ENCODE data around the gene CNPY4.
A peak's percentile ranks its signal among the peaks of the same experiment; 100 is the strongest.

Gene CNPY4

GRCh38 chr7:100119072-100119969, at the start of gene CNPY4, which contains the start of gene TAF6:
CNPY4 (plus strand) TSS chr7:100119634; CDS start chr7:100119745, 111 bp downstream.
TAF6 (minus strand) TSS chr7:100119358; CDS start chr7:100114209, 5,149 bp downstream.
- DNase-seq, result peak; percentile 97

- no peak for DNase-seq
These were observed 49.4 kb upstream of the CNPY4 start for GRCh38 chr7:100069991-100070390.

DNA sequence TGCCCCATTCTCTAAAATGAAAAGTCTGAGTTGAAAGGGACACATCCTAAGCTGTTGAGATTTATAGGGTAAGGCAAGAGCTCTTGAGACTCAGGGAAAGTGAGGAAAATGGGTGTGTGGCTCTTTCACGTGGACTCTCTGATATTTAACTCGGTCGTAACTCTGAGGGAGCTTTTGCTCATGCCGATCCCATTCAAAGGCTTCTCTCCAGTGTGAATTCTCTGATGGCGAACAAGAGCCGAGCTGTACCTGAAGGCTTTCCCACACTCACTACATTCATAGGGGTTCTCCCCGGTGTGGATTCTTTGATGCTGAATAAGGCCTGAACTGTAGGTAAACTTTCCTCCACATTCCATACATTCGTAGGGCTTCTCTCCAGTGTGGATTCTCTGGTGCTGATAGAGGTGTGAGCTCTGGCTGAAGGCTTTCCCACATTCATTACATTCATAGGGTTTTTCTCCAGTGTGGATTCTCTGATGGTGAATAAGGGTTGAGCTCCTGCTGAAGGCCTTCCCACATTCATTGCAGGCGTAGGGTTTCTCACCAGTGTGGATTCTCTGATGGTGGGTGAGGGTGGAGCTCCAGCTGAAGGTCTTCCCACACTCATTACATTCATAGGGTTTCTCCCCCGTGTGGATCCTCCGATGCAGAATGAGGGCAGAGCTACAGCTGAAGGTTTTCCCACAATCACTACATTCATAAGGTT, 48.3 kb upstream of the CNPY4 start:
- no peak for DNase-seq

- no peak for DNase-seq
These were observed 47.0 kb upstream of the CNPY4 start for GRCh38 chr7:100072462-100072861.

DNA sequence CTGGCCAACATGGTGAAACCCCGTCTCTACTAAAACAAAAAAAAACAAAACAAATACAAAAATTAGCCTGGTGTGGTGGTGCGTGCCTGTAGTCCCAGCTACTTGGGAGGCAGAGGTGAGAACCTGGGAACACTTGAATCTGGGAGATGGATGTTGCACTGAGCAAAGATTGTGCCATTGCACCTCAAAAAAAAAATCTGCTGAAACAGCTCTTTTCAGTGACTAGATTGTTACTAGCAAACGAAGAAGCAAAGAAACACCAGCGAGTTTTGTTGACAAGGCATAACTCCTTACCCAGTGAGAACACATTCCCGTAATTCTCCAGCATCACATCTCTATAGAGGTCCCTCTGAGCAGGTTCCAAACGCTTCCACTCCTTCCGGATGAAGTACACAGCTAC, 44.6 kb upstream of the CNPY4 start:
- no peak for DNase-seq

GRCh38 chr7:100075418-100075817, 44.0 kb upstream of the CNPY4 start:
- no peak for DNase-seq

DNA sequence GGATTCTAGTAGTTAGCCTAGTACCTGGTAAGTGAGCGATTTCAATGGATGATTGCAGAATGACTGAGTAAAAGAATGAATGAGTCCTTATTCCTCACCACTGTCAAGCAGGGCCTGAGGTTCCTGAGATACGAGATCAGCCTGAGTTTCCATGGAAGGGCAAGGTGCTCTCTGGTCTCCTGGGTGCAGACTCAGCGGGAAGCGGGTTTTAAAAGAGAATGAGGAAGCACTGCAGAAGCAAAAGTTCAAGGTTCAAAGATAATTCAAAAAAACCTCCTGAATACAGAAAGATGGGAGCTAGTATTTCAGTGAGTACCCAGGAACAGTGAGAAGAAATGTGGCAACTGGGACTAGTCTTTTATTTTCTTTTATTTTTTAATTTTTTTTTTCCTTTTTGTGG, 42.2 kb upstream of the CNPY4 start:
- no peak for DNase-seq

GRCh38 chr7:100079024-100079560, 40.3 kb upstream of the CNPY4 start:
- no peak for DNase-seq

- DNase-seq, result no peak
These were observed 38.4 kb upstream of the CNPY4 start for GRCh38 chr7:100080907-100081534.

- peak; percentile 98 for DNase-seq
These were observed 37.8 kb upstream of the CNPY4 start, which contains the start of gene ZNF3 for GRCh38 chr7:100081535-100082102. ZNF3 (minus strand) TSS chr7:100081723; CDS start chr7:100077357, 4,366 bp downstream.

GRCh38 chr7:100082978-100083377, 36.5 kb upstream of the CNPY4 start:
- DNase-seq, result no peak

DNA sequence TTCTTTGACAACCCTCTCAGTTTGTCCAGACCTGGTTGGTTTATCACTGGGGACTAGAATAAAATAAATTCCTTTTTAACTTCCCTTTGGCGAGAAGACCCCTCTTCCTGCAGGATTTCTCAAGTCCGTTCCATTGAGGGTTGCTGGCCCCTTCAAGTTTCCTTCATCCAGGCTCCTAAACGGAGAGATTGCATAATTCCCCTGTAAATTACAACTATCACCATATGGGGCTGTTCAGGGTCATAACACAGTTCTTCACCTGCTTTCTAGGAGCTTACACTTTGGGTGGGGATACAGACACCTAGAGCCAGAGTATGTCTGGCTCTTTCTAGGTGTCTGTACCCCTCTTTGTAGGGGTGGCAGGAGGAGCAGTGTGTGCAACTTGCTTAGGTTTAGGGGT, 33.9 kb upstream of the CNPY4 start:
- no peak for DNase-seq

GRCh38 chr7:100087055-100087750, 32.2 kb upstream of the CNPY4 start:
- no peak for DNase-seq

- DNase-seq, result no peak
These were observed 31.3 kb upstream of the CNPY4 start for GRCh38 chr7:100088095-100088620.

- DNase-seq, result peak; percentile 93
These were observed 30.6 kb upstream of the CNPY4 start, which contains the start of gene COPS6 for GRCh38 chr7:100088621-100089457. COPS6 (plus strand) TSS chr7:100088969; CDS start chr7:100088991, 22 bp downstream.

GRCh38 chr7:100089458-100090196, 29.8 kb upstream of the CNPY4 start:
- no peak for DNase-seq

- DNase-seq, result no peak
These were observed 28.7 kb upstream of the CNPY4 start for GRCh38 chr7:100090527-100091410.

GRCh38 chr7:100091411-100092181, 27.8 kb upstream of the CNPY4 start:
- peak; percentile 48 for DNase-seq

Data from stimulated activated CD8-positive, alpha-beta memory T cell treated with anti-CD3 and anti-CD28 coated beads, Interleukin-4, amount 100 ng/mL, for 48 hours (primary cell).